ENCODE results near the gene NFIX.
A peak's percentile ranks its signal among the peaks of the same experiment; 100 is the strongest.

Gene NFIX

DNA sequence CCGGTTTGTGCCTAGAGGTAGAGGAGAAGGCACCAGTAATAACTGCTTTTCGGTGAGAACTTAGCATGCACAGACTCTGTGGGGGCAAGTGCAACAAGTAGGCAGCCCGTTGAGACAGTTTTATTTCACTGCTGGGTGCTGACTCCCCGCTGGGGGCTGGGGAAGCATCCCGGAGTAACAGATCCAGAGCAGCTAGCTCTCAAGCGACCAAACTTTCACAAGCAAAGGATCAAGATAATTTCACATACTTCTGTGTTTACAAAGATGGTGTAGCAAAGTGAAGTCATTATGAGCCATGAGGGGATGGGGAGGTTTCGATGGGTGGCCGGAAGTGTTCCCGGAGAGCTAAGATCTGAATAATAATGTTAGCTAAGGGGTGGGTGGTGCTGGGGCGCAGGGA, 125.5 kb downstream of the NFIX start:
- Mint-ChIP-seq H3K4me1 (peaks cover 52% of the 10 kb centered on the region), H3K4me3 (peak overlapping the region in 1 of 2 donors; percentile 6), H3K9me3 (no peaks in the 10 kb centered on the region), H3K27ac (no peak overlapping the region), H3K27me3 (no peaks in the 10 kb centered on the region)
- DNase-seq = no peak
- ATAC-seq = no peak

DNA sequence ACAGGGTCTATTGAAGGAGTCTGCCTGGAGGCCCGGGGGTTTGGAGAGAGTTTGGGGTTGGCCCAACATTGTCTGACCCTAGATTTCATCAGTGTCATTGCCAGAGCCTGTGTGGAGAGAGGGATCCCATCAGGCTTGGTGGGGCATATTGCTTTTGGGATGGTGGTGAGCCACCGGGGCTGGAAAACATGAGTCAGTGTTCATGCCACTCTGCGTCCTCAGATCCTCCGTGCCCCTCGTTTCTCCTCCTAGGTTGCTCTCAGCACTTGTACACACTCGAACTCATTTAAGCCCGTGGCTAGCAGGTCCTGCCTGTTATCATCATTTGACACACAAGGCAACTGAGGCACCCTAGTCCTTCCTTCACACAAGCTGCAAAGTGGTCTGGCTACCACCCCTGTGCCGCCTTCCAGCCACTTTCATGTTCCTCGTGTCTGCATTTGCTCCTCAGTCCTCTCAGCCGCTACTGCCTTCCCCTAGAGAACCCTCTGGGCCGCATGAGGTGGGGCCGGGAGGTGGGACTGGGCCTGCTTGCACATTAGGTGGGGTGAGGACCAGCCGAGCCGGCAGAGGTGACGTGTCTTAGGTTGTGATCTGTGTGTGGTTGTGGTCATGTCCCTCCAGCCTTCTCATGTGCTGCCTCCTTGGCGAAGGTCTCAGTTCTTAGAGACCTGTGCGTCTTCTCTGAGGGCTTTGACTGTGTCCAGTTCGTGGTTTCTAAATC, 126.4 kb downstream of the NFIX start:
- ATAC-seq (no peak), DNase-seq (no peak)
- Mint-ChIP-seq H3K9me3 (no peaks in the 10 kb centered on the region), H3K4me3 (no peak overlapping the region), H3K27me3 (no peaks in the 10 kb centered on the region), H3K27ac (peak overlapping the region in 1 of 2 donors; percentile 45), H3K4me1 (peaks cover 55% of the 10 kb centered on the region)

DNA sequence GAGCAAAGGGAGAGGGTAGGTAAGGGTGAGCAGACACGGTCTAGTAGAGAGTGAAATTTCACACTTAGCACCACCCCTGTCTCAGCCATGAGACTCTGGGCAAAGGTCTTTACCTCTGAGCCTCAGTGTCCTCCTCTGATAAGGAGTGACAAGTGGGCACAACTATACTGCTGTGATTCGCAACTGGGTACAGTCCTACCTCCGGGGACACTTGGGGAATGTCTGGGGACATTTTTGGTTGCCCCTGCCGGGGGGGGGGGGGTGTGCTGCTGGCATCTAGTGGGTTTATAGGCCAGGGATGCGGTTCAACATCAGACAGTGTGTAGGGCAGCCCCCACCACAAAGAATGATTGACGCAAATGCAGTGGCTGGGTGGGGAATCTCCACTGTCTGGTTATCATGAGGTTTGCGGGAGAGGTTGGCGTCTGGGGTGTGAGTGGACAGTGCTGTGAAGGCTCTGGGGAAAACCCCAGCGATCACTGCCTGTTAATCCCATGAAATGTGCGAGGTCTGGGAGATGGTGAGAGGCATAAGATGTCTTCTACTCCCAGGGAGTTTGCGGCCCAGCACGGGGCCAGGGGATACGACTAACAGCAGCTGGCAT, 127.1 kb downstream of the NFIX start:
- Mint-ChIP-seq H3K4me1 (peaks cover 58% of the 10 kb centered on the region), H3K4me3 (no peak overlapping the region), H3K27me3 (no peaks in the 10 kb centered on the region), H3K9me3 (no peaks in the 10 kb centered on the region), H3K27ac (peak overlapping the region in 1 of 2 donors; percentile 45)
- ATAC-seq (no peak), DNase-seq (no peak)

DNA sequence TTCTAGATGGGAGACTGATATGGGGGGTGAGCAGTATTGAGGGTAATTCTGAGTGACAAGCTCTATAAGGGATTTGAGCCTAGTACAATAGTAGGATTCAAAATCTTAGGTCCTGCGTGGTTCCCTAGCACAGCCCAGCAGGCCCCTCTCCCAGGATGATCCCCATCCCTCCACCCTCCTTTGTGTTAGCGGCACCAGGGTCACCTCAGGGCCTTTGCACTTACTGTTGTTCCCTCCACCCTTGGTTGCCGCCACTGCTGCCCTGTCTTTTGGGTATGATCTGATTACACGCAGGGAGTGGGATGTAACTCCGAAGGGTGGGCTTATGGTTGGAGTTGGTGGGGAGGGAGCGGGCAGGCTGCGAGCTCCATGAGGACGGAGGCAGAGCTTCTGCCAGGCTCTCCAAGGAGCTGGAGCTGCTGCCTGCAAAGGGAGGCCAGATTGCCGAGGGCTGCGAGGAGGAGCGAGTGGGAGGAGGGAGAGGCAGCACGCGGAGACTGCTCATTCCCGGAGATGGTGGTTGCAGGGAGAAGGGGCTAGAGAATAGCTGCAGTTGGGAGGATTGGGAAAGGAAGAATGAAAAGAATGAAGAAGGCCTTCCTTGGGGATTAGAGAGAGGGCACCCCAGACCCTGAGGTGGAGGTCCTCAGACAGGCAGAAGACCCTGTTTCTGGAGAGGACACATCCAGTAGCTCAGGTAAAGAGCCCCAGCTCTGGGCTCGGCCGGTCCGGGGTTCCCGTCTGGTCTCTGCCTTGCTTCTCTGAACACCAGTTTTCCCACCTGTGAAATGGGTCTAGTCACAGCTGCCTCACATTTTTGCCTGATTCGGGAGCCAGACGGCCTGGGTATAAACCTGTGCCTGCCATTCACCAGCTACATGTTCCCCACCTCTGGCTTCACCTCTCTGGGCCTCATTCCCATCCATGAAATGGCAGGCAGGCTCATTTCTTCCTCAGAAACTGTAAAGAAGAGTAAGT, 128.0 kb downstream of the NFIX start:
- DNase-seq (no peak), ATAC-seq (no peak)
- Mint-ChIP-seq H3K27ac (peak overlapping the region in 1 of 2 donors; percentile 52), H3K4me1 (peaks cover 65% of the 10 kb centered on the region), H3K4me3 (no peak overlapping the region), H3K9me3 (no peaks in the 10 kb centered on the region), H3K27me3 (no peaks in the 10 kb centered on the region)

DNA sequence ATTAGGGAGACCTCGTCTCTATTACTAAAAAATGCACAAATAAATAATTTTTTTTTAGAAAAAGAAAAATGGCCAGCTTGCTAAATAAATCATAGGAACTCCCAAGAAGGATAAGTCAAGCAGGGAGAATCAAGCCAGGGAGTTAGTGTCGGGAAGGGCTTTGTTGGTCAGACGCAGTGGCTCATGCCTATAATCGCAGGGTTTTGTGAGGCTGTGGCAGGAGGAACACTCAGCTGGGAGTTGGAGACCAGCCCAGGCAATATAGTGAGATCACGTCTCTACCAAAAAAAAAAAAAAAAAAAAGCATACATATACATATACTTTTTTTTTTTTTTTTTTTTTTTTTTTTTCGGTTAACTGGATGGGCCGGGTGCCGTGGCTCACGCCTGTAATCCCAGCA, 131.8 kb downstream of the NFIX start:
- Mint-ChIP-seq H3K9me3 (no peaks in the 10 kb centered on the region), H3K4me3 (no peak overlapping the region), H3K4me1 (peaks cover 54% of the 10 kb centered on the region), H3K27ac (no peak overlapping the region), H3K27me3 (no peaks in the 10 kb centered on the region)
- DNase-seq (no peak), ATAC-seq (no peak)

DNA sequence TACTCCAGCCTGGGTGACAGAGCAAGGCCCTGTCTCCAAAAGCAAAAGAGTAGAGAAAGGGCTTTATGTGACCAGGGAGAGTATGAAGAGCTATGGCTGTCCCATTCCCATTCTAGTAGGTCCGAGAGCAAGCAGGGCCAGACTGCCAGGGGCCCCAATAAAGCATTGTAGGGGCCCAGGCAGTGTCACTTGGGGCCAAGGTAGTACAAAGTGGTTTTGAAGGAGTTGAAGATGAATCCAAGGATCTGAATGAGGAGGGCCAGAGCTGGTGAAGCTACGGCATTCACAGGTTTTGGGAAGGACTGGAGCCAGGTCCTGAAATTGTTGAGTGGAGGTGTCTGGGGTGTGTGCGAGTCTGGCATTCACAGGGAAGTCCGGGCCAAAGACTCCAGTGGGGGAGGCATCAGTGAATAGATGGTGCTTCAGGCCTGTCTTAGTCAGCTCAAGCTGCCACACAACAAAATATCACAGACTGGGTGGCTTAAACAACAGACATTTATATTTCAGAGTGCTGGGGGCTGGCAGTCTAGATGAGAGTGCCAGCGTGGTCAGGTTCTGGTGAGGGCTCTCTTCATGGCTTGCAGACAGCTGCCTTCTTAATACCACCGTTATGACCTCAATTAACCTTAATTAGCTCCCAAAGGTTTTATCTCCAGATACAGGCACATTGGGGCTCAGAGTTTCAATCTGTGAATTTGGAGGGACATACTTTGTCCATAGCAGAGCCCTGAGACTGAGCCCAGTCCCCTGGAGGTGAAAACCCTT, 132.7 kb downstream of the NFIX start:
- H3K9me3 Mint-ChIP-seq = no peaks in the 10 kb centered on the region
- peaks cover 54% of the 10 kb centered on the region for H3K4me1 Mint-ChIP-seq
- no peaks in the 10 kb centered on the region for H3K27me3 Mint-ChIP-seq
- H3K4me3 Mint-ChIP-seq = no peak overlapping the region
- no peak for DNase-seq
- no peak overlapping the region for H3K27ac Mint-ChIP-seq
- no peak for ATAC-seq

DNA sequence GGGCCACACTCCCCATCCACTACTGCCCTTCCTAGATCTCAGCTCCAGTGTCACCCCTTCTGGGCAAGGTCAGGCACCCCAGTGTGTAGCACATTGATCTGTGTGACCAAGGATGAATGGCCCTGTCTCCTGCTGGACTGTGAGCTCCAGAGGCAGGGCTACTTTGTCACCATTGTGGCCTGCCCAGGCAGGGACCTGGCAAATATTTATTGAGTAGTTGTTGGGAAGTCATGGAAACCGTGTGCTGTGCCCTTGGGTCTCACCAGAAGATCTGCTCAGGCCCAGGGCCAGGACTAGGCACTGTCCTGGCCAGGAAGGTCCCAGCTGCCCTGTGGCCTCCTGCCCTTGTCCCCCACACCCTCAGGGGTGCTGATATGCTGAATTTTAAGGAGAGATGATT, 133.3 kb downstream of the NFIX start:
- Mint-ChIP-seq H3K4me1 (peaks cover 54% of the 10 kb centered on the region), H3K27me3 (no peaks in the 10 kb centered on the region), H3K4me3 (no peak overlapping the region), H3K27ac (no peak overlapping the region), H3K9me3 (no peaks in the 10 kb centered on the region)
- ATAC-seq = no peak
- DNase-seq = no peak

DNA sequence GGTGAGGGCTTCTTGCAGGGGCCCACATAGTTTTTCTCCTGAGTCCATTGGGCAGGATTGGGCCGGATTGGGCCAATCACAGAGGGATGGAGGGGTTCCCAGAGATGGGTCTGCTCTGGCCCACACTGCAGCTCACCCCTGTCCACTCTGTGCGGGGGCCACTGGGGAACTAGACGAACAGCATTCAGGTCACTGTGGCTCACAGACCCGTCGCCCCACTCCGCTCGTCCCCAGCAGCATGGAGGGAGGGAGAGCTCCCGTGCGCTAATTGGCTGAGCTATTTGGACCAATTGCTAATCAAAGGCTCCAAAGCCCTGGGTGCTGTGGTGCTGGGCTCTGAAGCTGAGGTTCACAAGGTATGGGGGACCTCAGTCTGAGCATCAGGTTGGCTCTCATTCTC, 134.1 kb downstream of the NFIX start:
- Mint-ChIP-seq H3K4me1 (peaks cover 52% of the 10 kb centered on the region), H3K27me3 (no peaks in the 10 kb centered on the region), H3K27ac (no peak overlapping the region), H3K4me3 (no peak overlapping the region), H3K9me3 (no peaks in the 10 kb centered on the region)
- DNase-seq = no peak
- no peak for ATAC-seq

DNA sequence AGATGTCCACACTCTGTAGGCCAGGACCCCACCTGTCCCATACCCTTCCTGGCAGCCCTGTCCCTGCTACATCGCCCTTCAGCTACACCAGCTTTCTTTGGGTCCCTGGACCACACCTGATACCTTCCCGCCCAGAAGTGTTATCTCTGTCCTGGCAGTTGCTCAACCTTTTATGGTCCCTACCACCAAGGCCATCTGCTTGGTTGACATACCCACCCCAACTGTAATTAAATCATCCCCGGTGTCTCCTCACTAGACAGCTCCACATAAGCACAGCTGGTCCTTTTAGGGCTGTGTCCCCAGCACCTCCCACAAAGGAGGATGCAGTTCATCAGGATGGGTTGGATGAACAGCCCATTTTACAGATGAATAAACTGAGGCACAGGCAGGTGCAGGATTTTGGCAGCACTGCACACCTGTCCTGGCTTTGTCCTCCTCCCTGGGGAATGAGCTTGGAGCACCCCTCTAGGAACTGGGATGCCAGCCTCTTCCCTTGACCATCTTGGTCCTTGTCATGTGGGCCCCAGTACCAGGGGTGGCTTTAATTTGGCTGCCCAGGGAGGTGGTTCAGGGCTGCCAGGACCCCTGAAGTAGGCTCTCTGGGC, 135.7 kb downstream of the NFIX start:
- ATAC-seq (no peak), DNase-seq (no peak)
- Mint-ChIP-seq H3K4me1 (peaks cover 52% of the 10 kb centered on the region), H3K27me3 (no peaks in the 10 kb centered on the region), H3K4me3 (no peak overlapping the region), H3K27ac (peak overlapping the region in 1 of 2 donors; percentile 21), H3K9me3 (no peaks in the 10 kb centered on the region)

DNA sequence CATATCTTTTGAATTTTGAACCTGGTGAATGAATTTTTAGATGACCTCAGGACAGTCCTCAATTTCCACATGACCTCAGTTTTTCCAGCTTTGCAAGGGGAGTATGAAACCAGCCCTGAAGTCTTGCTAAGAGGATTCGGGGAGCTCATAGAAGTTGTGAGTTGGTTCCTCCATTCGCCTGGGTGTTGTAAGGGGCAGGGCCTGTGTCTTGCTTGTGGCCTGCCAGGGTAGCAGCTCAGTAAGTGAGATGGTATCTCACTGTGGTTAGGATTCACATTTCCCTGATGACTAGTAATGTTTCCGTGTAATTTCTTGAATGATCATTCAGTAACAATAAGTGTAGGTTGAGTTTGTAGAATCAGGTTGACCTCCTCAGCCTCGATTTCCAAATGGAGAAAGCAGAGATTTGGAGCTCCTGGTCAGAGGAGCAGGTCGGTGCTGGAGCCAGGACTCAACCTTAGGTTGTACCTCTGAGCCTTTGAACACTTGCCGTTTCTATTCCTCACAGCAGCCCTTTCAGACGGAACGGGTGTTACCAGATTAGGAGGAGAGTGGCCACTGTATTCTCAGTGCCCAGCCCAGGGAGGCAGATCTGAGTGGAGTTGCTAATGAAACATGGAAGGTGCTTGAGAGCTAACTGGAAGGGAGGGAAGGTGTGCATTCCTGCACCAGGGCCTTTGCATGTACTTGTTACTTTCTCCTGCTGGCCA, 137.4 kb downstream of the NFIX start:
- Mint-ChIP-seq H3K9me3 (no peaks in the 10 kb centered on the region), H3K27me3 (no peaks in the 10 kb centered on the region), H3K27ac (peak overlapping the region; percentile 59 to 97), H3K4me1 (peaks cover 43% of the 10 kb centered on the region), H3K4me3 (peak overlapping the region; percentile 52 to 66)
- ATAC-seq (peak; percentile 98), DNase-seq (peak; percentile 28 to 68)

DNA sequence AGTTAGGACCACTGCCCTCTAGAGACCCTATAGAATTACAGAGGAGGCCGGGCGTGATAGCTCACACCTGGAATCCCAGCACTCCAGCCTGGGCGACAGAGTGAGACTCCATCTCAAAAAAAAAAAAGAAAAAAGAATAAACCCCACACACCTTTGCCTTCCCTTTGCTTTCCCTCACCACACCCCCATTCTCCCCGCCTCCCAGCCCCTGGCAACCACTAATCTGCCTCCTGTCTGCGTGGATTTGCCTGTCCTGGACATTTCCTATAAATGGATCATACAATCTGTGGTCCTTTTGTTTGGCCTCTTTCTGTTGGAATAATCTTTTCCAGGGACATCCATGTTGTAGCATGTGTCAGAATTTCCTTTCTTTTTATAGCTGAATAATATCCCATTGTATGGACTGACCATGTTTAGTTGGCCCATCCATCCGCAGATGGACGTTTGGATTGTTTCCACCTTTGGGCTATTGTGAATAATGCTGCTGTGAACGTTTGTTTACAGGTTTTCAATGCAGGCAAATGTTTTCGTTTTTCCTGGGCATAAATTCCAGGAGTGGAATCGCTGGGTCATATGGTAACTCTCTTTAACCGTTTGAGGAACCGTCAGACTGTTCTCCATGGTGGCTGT, 138.1 kb downstream of the NFIX start:
- DNase-seq = no peak
- ATAC-seq = no peak
- H3K27ac Mint-ChIP-seq = peak overlapping the region in 1 of 2 donors; percentile 48
- no peak overlapping the region for H3K4me3 Mint-ChIP-seq
- H3K9me3 Mint-ChIP-seq = no peaks in the 10 kb centered on the region
- H3K27me3 Mint-ChIP-seq = no peaks in the 10 kb centered on the region
- peaks cover 38% of the 10 kb centered on the region for H3K4me1 Mint-ChIP-seq

DNA sequence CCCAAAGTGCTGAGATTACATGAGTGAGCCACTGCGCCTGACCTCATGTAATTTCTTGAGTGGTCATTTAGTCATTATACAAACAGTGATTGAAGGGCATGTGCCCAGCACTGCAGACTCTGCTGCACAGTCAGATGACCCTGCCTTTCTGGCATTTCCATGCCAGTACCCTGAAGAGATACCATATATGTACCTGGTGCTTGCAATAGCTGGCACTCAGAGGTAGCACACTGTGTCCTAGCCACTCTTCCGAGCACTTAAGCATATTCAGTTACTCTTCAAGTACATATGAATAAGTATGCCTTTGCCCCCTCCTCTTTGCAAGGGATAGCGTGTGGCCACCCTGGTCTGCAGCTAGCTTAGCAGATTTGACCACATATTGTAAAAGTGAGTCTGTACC, 139.4 kb downstream of the NFIX start:
- Mint-ChIP-seq H3K9me3 (no peaks in the 10 kb centered on the region), H3K27ac (peak overlapping the region; percentile 61 to 77), H3K4me1 (peaks cover 33% of the 10 kb centered on the region), H3K27me3 (no peaks in the 10 kb centered on the region), H3K4me3 (no peak overlapping the region)
- ATAC-seq (no peak), DNase-seq (no peak)

DNA sequence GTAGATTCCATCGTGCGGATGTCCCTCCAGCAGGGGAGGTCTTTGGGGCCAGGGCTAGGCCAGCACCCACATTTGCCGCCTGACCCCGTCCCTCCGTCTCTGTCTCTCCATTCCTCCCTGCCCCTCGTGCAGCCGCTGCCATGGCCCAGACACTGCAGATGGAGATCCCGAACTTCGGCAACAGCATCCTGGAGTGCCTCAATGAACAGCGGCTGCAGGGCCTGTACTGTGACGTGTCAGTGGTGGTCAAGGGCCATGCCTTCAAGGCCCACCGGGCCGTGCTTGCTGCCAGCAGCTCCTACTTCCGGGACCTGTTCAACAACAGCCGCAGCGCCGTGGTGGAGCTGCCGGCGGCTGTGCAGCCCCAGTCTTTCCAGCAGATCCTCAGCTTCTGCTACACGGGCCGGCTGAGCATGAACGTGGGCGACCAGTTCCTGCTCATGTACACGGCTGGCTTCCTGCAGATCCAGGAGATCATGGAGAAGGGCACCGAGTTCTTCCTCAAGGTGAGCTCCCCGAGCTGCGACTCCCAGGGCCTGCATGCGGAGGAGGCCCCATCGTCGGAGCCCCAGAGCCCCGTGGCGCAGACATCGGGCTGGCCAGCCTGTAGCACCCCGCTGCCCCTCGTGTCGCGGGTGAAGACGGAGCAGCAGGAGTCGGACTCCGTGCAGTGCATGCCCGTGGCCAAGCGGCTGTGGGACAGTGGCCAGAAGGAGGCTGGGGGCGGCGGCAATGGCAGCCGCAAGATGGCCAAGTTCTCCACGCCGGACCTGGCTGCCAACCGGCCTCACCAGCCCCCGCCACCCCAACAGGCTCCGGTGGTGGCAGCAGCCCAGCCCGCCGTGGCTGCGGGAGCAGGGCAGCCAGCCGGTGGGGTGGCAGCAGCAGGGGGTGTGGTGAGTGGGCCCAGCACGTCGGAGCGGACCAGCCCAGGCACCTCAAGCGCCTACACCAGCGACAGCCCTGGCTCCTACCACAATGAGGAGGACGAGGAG, 140.1 kb downstream of the NFIX start:
- Mint-ChIP-seq H3K9me3 (no peaks in the 10 kb centered on the region), H3K4me1 (peaks cover 33% of the 10 kb centered on the region), H3K27me3 (no peaks in the 10 kb centered on the region), H3K27ac (no peak overlapping the region), H3K4me3 (no peak overlapping the region)
- DNase-seq (no peak), ATAC-seq (no peak)
